Suprapubic skin (tissue), 4 donors: Measurements from ENCODE around the gene AGTR1.

Source experiments
- CTCF ChIP-seq, 2 donors: fragments of 200-600 bp in 1 of 2; fragments of 450-650 bp in 1 of 2; sonication (generic) in 1 of 2; IDR thresholded peaks; one replicate each; pipeline ENCODE4 v1.5.1; 2016 to 2019; ENCODE audit warnings: antibody characterized with exemption in 2 of 2, mild to moderate bottlenecking in 1 of 2, moderate library complexity in 1 of 2
- EP300 ChIP-seq: sonication (generic); formaldehyde crosslinking; IDR thresholded peaks from one replicate; pipeline ENCODE4 v1.6.1; 2017; ENCODE audit warnings: antibody characterized with exemption
- POLR2A ChIP-seq, 2 donors: fragments of 450-650 bp; IDR thresholded peaks; one replicate each; pipeline ENCODE4 v1.6.1; 2017; ENCODE audit warnings: antibody characterized with exemption in 2 of 2, mild to moderate bottlenecking in 2 of 2, moderate library complexity in 2 of 2
- POLR2AphosphoS5 ChIP-seq, 3 donors: sonication (generic); formaldehyde crosslinking; IDR thresholded peaks; one replicate each; pipeline ENCODE4 v1.6.1; 2017; ENCODE audit warnings: antibody characterized with exemption in 3 of 3

DNA sequence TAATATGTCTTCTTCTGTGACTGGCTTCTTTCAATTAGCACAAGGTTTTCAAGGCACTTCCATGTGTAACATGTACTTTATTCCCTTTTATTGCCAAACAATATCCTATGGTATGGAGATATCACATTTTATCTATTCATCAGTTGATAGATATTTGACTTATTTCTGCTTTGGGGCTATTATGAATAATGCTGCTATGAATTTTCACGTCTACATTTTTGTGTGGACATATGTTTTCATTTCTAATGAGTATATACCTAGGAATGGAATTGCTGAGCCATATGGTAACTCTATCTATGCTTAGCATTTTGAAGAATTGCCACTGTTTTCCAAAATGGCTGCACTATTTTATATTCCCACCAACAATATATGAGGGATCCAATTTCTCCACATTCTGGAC lies 3.6 kb upstream of the AGTR1 start:
- no peak for TF ChIP-seq CTCF (IDR thresholded peaks at IDR 0.05)
- no peak for TF ChIP-seq POLR2A (IDR thresholded peaks at IDR 0.05)
- no peak for TF ChIP-seq POLR2AphosphoS5 (IDR thresholded peaks at IDR 0.05)
- no peak for TF ChIP-seq EP300
